Keratinocyte (primary cell): ENCODE results near the gene TNS1.

Source experiments
- CTCF ChIP-seq, 3 experiments: IDR thresholded peaks in 1 of 3; conservative IDR thresholded peaks in 1 of 3; optimal IDR thresholded peaks in 1 of 3; 2 replicates in 2 of 3; 3 replicates in 1 of 3; pipeline versions ENCODE3 to v1.5.1; 2011; ENCODE audit warnings: low read length in 3 of 3, mild to moderate bottlenecking in 3 of 3, moderate library complexity in 2 of 3, control low read depth in 1 of 3, inconsistent platforms in 1 of 3; ENCODE audit not compliant: insufficient read depth in 2 of 3; ENCODE audit errors: extremely low read depth in 1 of 3
- EZH2 ChIP-seq: IDR thresholded peaks from one replicate; pipeline ENCODE4 v1.6.1; 2012; ENCODE audit warnings: inconsistent platforms, mild to moderate bottlenecking, low read length, moderate library complexity

DNA sequence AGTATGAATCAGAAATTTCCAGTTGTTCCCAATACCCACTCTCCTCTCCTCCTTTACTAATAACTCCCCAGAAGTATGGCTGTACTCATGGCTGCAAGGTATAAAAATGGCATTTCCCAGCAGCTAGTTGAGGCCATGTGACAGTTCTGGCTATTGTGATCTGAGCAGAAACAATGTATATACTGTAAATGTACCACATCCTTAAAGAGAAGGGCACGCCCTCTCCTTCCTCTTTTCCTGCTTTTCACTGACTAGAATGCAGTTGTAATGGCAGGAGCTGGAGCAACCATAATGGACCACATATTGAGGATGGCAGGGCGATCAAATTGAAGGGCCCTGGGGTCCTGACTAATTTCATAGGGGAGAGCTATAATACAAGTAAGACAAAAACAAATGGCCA lies 211.2 kb downstream of the TNS1 start:
- no peak for TF ChIP-seq CTCF (optimal IDR thresholded peaks at IDR 0.05 in 1 of 3, IDR thresholded peaks at IDR 0.05 in 1 of 3, conservative IDR thresholded peaks at IDR 0.05 in 1 of 3; ENCODE audit: extremely low read depth in 1 of 3, insufficient read depth in 2 of 3, low read length in 3 of 3)
- no peak for TF ChIP-seq EZH2
